Loucy (cell line): ENCODE data around the gene WASF3.

Experiments
- H2AFZ ChIP-seq: fragments of 200-600 bp; sonication (generic); 2 replicates; pipeline ENCODE4 v1.6.0; 2016; ENCODE audit warnings: antibody characterized with exemption, mild to moderate bottlenecking, low read length, moderate library complexity
- H3F3A ChIP-seq: fragments of 200-600 bp; 2 replicates; pipeline ENCODE4 v1.6.0; 2016; ENCODE audit warnings: antibody characterized with exemption, low read depth, mild to moderate bottlenecking
- H3K27me3 ChIP-seq: fragments of 200-600 bp; sonication (generic); 2 replicates; pipeline ENCODE4 v1.6.1; 2014; ENCODE audit warnings: low read length, mild to moderate bottlenecking; ENCODE audit not compliant: insufficient read depth, poor library complexity, severe bottlenecking
- H3K36me3 ChIP-seq: fragments of 200-600 bp; sonication (generic); 2 replicates; pipeline ENCODE4 v1.6.1; 2016; ENCODE audit warnings: low read length; ENCODE audit not compliant: insufficient read depth
- H3K4me1 ChIP-seq: fragments of 200-600 bp; sonication (generic); 2 replicates; pipeline ENCODE4 v1.5.1; 2014; ENCODE audit warnings: low read length, mild to moderate bottlenecking; ENCODE audit not compliant: insufficient read depth, poor library complexity, severe bottlenecking
- H3K4me2 ChIP-seq: fragments of 200-600 bp; sonication (generic); 2 replicates; pipeline ENCODE4 v1.6.0; 2014; ENCODE audit warnings: antibody characterized with exemption, low read length, low read depth, mild to moderate bottlenecking; ENCODE audit not compliant: poor library complexity, severe bottlenecking
- H3K4me3 ChIP-seq: fragments of 200-600 bp; sonication (generic); 2 replicates; pipeline ENCODE4 v1.5.1; 2014; ENCODE audit warnings: low read length, mild to moderate bottlenecking, mixed read lengths; ENCODE audit not compliant: poor library complexity, severe bottlenecking
- H3K79me2 ChIP-seq: fragments of 200-600 bp; sonication (generic); 2 replicates; pipeline ENCODE4 v1.6.1; 2014; ENCODE audit warnings: low read length; ENCODE audit not compliant: insufficient read depth
- H3K9ac ChIP-seq: fragments of 200-600 bp; sonication (generic); 2 replicates; pipeline ENCODE4 v1.6.0; 2014; ENCODE audit warnings: mild to moderate bottlenecking, low read depth, low read length, moderate library complexity; ENCODE audit not compliant: poor library complexity, severe bottlenecking
- H3K9me2 ChIP-seq: fragments of 200-600 bp; sonication (generic); replicated peaks from 2 replicates; pipeline ENCODE4 v1.6.1; 2016; ENCODE audit warnings: low read depth, low read length, mixed read lengths
- H3K9me3 ChIP-seq: fragments of 200-600 bp; sonication (generic); 2 replicates; pipeline ENCODE4 v1.6.1; 2014; ENCODE audit warnings: mild to moderate bottlenecking, antibody characterized with exemption, low read length, low read depth; ENCODE audit not compliant: insufficient read depth
- H4K20me1 ChIP-seq: fragments of 200-600 bp; sonication (generic); 2 replicates; pipeline ENCODE4 v1.6.0; 2014; ENCODE audit warnings: antibody characterized with exemption, low read length, mild to moderate bottlenecking; ENCODE audit not compliant: insufficient read depth, poor library complexity, severe bottlenecking
- EZH2phosphoT487 ChIP-seq: fragments of 200-600 bp; IDR thresholded peaks from 2 replicates; pipeline ENCODE4 v1.6.1; 2018; ENCODE audit warnings: antibody characterized with exemption, mild to moderate bottlenecking, moderate library complexity, borderline replicate concordance
- TF ChIP-seq, protein P1 (sequence below): fragments of 200-600 bp; sonication (generic); conservative IDR thresholded peaks from 2 replicates; pipeline ENCODE4 v1.5.1; 2014; ENCODE audit warnings: mild to moderate bottlenecking, antibody characterized with exemption, low read length

The WASF3 gene

DNA sequence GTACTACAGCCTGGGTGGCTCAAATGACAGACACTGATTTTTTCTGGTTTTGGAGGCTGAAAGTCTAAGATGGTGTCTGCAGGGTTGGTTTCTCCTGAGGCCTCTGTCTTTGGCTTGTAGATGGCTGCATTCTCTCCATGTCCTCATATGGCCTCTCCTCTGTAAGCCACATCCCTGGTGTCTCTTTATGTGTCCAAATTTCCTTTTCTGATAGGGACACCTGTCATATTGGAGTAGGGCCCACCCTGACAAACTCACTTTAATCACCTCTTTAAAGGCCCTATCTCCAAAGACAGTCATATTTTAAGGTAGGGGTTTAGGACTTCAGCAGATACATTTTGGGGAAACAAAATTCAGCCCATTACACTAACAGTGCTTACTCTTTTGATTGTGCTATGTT is 32.0 kb upstream of the WASF3 start:
- Histone ChIP-seq H4K20me1 (no peaks in the 10 kb centered on the region), H3K36me3 (no peaks in the 10 kb centered on the region), H2AFZ (no peak overlapping the region), H3K27me3 (no peaks in the 10 kb centered on the region), H3K4me3 (no peak overlapping the region), H3K79me2 (no peaks in the 10 kb centered on the region), H3K9me2 (no peaks in the 10 kb centered on the region), H3K9ac (no peak overlapping the region), H3K4me2 (no peak overlapping the region), H3K9me3 (no peaks in the 10 kb centered on the region), H3F3A (no peaks in the 10 kb centered on the region), H3K4me1 (no peaks in the 10 kb centered on the region)
- TF ChIP-seq, protein P1, sequence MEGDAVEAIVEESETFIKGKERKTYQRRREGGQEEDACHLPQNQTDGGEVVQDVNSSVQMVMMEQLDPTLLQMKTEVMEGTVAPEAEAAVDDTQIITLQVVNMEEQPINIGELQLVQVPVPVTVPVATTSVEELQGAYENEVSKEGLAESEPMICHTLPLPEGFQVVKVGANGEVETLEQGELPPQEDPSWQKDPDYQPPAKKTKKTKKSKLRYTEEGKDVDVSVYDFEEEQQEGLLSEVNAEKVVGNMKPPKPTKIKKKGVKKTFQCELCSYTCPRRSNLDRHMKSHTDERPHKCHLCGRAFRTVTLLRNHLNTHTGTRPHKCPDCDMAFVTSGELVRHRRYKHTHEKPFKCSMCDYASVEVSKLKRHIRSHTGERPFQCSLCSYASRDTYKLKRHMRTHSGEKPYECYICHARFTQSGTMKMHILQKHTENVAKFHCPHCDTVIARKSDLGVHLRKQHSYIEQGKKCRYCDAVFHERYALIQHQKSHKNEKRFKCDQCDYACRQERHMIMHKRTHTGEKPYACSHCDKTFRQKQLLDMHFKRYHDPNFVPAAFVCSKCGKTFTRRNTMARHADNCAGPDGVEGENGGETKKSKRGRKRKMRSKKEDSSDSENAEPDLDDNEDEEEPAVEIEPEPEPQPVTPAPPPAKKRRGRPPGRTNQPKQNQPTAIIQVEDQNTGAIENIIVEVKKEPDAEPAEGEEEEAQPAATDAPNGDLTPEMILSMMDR = no peak

DNA sequence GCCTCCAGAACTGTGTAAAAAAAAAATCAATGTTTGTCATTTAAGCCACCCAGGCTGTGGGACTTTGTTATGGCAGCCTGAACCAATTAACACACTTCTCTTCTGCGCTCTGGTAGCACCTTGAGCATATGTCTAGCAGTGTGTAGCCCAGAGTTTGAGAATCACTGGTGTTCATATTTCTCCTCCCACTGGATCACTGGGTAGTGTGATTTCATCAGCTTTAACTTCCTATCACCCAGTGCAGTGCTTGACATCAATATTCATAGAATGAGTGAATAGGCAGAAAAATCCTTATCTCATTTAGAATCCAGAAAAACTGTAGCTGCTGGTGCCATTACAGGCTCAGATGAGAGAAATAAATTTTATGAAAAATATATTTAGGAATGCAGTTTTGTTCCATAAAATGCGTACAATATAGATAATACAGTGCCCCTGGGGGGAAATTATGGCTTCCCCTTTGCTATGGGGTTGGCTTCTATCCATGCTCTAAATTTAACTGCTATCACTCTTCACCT is 30.7 kb upstream of the WASF3 start:
- Histone ChIP-seq H3F3A (no peaks in the 10 kb centered on the region), H3K79me2 (no peaks in the 10 kb centered on the region), H3K9ac (no peak overlapping the region), H3K4me1 (no peaks in the 10 kb centered on the region), H4K20me1 (no peaks in the 10 kb centered on the region), H3K27me3 (no peaks in the 10 kb centered on the region), H2AFZ (no peak overlapping the region), H3K4me3 (no peak overlapping the region), H3K36me3 (no peaks in the 10 kb centered on the region), H3K9me3 (no peaks in the 10 kb centered on the region), H3K4me2 (no peak overlapping the region), H3K9me2 (no peaks in the 10 kb centered on the region)
- TF ChIP-seq, protein P1 = no peak
- no peak for TF ChIP-seq EZH2phosphoT487

DNA sequence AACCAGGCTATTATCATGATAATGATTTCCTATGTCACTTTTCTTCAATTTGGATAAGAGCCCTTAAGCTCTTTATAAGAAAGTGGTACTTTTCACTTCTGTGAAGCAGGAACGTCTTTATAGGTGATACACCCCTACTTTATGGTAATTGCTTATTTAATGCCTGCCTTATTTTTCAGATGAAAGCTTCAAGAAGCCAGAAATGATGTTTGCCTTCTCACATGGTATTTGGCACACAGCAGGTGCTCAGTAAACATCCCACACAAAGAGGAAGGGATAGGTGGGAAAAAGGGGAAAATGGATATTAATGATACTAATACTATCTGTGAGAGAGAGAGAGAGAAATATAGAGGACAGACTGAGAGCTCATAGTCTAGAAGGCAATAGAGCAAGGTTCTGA is 29.0 kb upstream of the WASF3 start:
- H3K9me3 ChIP-seq = no peaks in the 10 kb centered on the region
- TF ChIP-seq EZH2phosphoT487 = no peak
- TF ChIP-seq, protein P1 = no peak
- no peak overlapping the region for H3K4me2 ChIP-seq
- no peaks in the 10 kb centered on the region for H3K36me3 ChIP-seq
- no peaks in the 10 kb centered on the region for H4K20me1 ChIP-seq
- H3K9me2 ChIP-seq = no peaks in the 10 kb centered on the region
- H2AFZ ChIP-seq = no peak overlapping the region
- no peaks in the 10 kb centered on the region for H3K27me3 ChIP-seq
- H3K9ac ChIP-seq = no peak overlapping the region
- no peak overlapping the region for H3K4me3 ChIP-seq
- no peaks in the 10 kb centered on the region for H3F3A ChIP-seq
- H3K79me2 ChIP-seq = no peaks in the 10 kb centered on the region
- H3K4me1 ChIP-seq = no peaks in the 10 kb centered on the region
